ENCODE data around the gene TTC21A.

The TTC21A gene

GRCh38 chr3:39146611-39147591 lies 39.4 kb downstream of the TTC21A start (continued):
- peak; percentile 67; the same call in 1 of the 2 replicates for TF ChIP-seq ZFP37 (tag by site-specific recombination; IDR thresholded peaks at IDR 0.05)
- no peak for TF ChIP-seq ZNF624 (tag by site-specific recombination; IDR thresholded peaks at IDR 0.05)
- TF ChIP-seq, protein P1, sequence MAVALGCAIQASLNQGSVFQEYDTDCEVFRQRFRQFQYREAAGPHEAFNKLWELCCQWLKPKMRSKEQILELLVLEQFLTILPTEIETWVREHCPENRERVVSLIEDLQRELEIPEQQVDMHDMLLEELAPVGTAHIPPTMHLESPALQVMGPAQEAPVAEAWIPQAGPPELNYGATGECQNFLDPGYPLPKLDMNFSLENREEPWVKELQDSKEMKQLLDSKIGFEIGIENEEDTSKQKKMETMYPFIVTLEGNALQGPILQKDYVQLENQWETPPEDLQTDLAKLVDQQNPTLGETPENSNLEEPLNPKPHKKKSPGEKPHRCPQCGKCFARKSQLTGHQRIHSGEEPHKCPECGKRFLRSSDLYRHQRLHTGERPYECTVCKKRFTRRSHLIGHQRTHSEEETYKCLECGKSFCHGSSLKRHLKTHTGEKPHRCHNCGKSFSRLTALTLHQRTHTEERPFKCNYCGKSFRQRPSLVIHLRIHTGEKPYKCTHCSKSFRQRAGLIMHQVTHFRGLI (tag by site-specific recombination; IDR thresholded peaks at IDR 0.05) = peak; percentile 90
- TF ChIP-seq SALL2 (tag by site-specific recombination; IDR thresholded peaks at IDR 0.05; ENCODE audit: borderline replicate concordance) = 0 out of 2 replicates have a peak, but pooled peaks have one; percentile 19
- TF ChIP-seq, protein P2, sequence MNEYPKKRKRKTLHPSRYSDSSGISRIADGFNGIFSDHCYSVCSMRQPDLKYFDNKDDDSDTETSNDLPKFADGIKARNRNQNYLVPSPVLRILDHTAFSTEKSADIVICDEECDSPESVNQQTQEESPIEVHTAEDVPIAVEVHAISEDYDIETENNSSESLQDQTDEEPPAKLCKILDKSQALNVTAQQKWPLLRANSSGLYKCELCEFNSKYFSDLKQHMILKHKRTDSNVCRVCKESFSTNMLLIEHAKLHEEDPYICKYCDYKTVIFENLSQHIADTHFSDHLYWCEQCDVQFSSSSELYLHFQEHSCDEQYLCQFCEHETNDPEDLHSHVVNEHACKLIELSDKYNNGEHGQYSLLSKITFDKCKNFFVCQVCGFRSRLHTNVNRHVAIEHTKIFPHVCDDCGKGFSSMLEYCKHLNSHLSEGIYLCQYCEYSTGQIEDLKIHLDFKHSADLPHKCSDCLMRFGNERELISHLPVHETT (tag by site-specific recombination; IDR thresholded peaks at IDR 0.05) = peak; percentile 79; the same call in 1 of the 2 replicates
- TF ChIP-seq EGR2 (tag by site-specific recombination; IDR thresholded peaks at IDR 0.05; ENCODE audit: low read depth) = peak; percentile 84
- TF ChIP-seq ZNF670 (tag by site-specific recombination; IDR thresholded peaks at IDR 0.05; ENCODE audit: low read depth) = no peak
- peak; percentile 42; the same call in 1 of the 2 replicates for TF ChIP-seq ZNF335 (tag by site-specific recombination; conservative IDR thresholded peaks at IDR 0.05)
- TF ChIP-seq ZSCAN4 (tag by site-specific recombination; IDR thresholded peaks at IDR 0.05) = peak; percentile 94
- 0 out of 2 replicates have a peak, but pooled peaks have one; percentile 18 for TF ChIP-seq ZNF623 (tag by site-specific recombination; IDR thresholded peaks at IDR 0.05)
- peak; percentile 63; the same call in 1 of the 2 replicates for TF ChIP-seq ZNF629 (tag by site-specific recombination; IDR thresholded peaks at IDR 0.05)
- peak; percentile 83 for TF ChIP-seq ZNF600 (tag by site-specific recombination; IDR thresholded peaks at IDR 0.05)
- TF ChIP-seq ZIC2 (tag by site-specific recombination; IDR thresholded peaks at IDR 0.05) = 0 out of 2 replicates have a peak, but pooled peaks have one; percentile 9
- TF ChIP-seq GLI4 (tag by site-specific recombination; IDR thresholded peaks at IDR 0.05) = peak; percentile 64; the same call in 1 of the 2 replicates
- TF ChIP-seq ZNF513 (tag by site-specific recombination; IDR thresholded peaks at IDR 0.05) = peak; percentile 29; the same call in 1 of the 2 replicates
- TF ChIP-seq KLF8 (tag by site-specific recombination; IDR thresholded peaks at IDR 0.05) = peak; percentile 32; the same call in 1 of the 2 replicates
- peak; percentile 36; the same call in 1 of the 2 replicates for TF ChIP-seq KLF9 (tag by site-specific recombination; IDR thresholded peaks at IDR 0.05; ENCODE audit: low read depth)
- TF ChIP-seq ZBTB17 (tag by site-specific recombination; IDR thresholded peaks at IDR 0.05) = peak; percentile 40; the same call in 1 of the 2 replicates
- TF ChIP-seq, protein P3, sequence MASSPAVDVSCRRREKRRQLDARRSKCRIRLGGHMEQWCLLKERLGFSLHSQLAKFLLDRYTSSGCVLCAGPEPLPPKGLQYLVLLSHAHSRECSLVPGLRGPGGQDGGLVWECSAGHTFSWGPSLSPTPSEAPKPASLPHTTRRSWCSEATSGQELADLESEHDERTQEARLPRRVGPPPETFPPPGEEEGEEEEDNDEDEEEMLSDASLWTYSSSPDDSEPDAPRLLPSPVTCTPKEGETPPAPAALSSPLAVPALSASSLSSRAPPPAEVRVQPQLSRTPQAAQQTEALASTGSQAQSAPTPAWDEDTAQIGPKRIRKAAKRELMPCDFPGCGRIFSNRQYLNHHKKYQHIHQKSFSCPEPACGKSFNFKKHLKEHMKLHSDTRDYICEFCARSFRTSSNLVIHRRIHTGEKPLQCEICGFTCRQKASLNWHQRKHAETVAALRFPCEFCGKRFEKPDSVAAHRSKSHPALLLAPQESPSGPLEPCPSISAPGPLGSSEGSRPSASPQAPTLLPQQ (tag by site-specific recombination; IDR thresholded peaks at IDR 0.05) = peak; percentile 69
- TF ChIP-seq ZNF510 (tag by site-specific recombination; IDR thresholded peaks at IDR 0.05; ENCODE audit: insufficient replicate concordance) = no peak
- peak; percentile 84 for TF ChIP-seq ZNF324 (tag by site-specific recombination; IDR thresholded peaks at IDR 0.05)
- TF ChIP-seq, protein P4, sequence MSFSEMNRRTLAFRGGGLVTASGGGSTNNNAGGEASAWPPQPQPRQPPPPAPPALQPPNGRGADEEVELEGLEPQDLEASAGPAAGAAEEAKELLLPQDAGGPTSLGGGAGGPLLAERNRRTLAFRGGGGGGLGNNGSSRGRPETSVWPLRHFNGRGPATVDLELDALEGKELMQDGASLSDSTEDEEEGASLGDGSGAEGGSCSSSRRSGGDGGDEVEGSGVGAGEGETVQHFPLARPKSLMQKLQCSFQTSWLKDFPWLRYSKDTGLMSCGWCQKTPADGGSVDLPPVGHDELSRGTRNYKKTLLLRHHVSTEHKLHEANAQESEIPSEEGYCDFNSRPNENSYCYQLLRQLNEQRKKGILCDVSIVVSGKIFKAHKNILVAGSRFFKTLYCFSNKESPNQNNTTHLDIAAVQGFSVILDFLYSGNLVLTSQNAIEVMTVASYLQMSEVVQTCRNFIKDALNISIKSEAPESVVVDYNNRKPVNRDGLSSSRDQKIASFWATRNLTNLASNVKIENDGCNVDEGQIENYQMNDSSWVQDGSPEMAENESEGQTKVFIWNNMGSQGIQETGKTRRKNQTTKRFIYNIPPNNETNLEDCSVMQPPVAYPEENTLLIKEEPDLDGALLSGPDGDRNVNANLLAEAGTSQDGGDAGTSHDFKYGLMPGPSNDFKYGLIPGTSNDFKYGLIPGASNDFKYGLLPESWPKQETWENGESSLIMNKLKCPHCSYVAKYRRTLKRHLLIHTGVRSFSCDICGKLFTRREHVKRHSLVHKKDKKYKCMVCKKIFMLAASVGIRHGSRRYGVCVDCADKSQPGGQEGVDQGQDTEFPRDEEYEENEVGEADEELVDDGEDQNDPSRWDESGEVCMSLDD (tag by site-specific recombination; IDR thresholded peaks at IDR 0.05) = peak; percentile 50; the same call in 1 of the 2 replicates
- TF ChIP-seq, protein P5, sequence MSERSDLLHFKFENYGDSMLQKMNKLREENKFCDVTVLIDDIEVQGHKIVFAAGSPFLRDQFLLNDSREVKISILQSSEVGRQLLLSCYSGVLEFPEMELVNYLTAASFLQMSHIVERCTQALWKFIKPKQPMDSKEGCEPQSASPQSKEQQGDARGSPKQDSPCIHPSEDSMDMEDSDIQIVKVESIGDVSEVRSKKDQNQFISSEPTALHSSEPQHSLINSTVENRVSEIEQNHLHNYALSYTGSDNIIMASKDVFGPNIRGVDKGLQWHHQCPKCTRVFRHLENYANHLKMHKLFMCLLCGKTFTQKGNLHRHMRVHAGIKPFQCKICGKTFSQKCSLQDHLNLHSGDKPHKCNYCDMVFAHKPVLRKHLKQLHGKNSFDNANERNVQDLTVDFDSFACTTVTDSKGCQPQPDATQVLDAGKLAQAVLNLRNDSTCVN (tag by site-specific recombination; optimal IDR thresholded peaks at IDR 0.05) = no peak
- peak; percentile 87 for TF ChIP-seq ZFHX2 (tag by site-specific recombination; conservative IDR thresholded peaks at IDR 0.05)
